ENCODE results near the gene HDAC10.

HDAC10 gene

DNA sequence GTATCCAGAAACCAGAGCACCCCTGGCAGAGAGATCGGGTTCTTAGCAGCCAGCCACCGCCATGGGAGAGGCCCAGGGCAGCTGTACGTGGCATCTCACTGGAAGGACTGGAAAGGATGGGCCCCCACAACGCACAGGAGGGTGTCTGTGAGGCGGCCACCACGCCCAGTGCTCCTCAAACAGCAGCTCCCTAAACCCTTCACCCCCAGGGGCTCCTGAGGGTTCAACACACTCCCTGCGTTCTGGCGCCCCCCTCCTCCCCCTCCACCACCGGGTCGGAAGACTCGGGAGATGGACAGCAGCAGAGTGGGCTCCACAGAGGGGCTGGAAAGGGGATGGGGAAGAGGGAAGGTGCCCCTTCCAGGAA is 9.4 kb upstream of the HDAC10 start:
- Mint-ChIP-seq H3K4me1 (peaks cover 40% of the 10 kb centered on the region), H3K27ac (no peak overlapping the region), H3K36me3 (ENCODE audit: low read depth) (no peaks in the 10 kb centered on the region), H3K27me3 (ENCODE audit: low read depth, poor library complexity) (peaks cover 5% of the 10 kb centered on the region), H3K4me3 (peak overlapping the region; percentile 64), H3K9me3 (no peaks in the 10 kb centered on the region)
- no peak for DNase-seq
- TF ChIP-seq, protein P1, sequence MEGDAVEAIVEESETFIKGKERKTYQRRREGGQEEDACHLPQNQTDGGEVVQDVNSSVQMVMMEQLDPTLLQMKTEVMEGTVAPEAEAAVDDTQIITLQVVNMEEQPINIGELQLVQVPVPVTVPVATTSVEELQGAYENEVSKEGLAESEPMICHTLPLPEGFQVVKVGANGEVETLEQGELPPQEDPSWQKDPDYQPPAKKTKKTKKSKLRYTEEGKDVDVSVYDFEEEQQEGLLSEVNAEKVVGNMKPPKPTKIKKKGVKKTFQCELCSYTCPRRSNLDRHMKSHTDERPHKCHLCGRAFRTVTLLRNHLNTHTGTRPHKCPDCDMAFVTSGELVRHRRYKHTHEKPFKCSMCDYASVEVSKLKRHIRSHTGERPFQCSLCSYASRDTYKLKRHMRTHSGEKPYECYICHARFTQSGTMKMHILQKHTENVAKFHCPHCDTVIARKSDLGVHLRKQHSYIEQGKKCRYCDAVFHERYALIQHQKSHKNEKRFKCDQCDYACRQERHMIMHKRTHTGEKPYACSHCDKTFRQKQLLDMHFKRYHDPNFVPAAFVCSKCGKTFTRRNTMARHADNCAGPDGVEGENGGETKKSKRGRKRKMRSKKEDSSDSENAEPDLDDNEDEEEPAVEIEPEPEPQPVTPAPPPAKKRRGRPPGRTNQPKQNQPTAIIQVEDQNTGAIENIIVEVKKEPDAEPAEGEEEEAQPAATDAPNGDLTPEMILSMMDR (IDR thresholded peaks at IDR 0.05): no peak

DNA sequence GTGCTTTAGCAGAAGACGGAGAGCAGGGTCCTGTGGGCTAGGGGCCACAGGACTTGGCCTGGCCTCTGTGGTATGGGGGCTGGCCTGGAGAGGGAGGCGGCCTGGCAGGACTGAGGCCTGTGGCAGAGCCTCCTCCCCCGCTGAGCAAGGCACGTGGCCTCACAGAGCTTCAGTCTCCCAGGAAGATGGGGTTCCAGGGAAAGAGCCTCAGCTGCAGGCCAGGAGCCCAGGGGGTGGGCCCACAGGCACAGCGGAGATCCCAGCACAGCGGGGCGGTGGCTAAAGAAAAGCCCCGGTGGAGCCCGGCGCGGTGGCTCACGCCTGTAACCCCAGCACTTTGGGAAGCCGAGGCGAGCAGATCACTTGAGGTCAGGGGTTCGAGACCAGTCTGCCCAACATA is 8.2 kb upstream of the HDAC10 start:
- TF ChIP-seq, protein P1 (IDR thresholded peaks at IDR 0.05): no peak
- Mint-ChIP-seq H3K27ac (no peak overlapping the region), H3K4me1 (peaks cover 35% of the 10 kb centered on the region), H3K4me3 (peak overlapping the region; percentile 59), H3K27me3 (ENCODE audit: low read depth, poor library complexity) (peaks cover 2% of the 10 kb centered on the region), H3K9me3 (no peaks in the 10 kb centered on the region), H3K36me3 (ENCODE audit: low read depth) (no peaks in the 10 kb centered on the region)
- no peak for DNase-seq

DNA sequence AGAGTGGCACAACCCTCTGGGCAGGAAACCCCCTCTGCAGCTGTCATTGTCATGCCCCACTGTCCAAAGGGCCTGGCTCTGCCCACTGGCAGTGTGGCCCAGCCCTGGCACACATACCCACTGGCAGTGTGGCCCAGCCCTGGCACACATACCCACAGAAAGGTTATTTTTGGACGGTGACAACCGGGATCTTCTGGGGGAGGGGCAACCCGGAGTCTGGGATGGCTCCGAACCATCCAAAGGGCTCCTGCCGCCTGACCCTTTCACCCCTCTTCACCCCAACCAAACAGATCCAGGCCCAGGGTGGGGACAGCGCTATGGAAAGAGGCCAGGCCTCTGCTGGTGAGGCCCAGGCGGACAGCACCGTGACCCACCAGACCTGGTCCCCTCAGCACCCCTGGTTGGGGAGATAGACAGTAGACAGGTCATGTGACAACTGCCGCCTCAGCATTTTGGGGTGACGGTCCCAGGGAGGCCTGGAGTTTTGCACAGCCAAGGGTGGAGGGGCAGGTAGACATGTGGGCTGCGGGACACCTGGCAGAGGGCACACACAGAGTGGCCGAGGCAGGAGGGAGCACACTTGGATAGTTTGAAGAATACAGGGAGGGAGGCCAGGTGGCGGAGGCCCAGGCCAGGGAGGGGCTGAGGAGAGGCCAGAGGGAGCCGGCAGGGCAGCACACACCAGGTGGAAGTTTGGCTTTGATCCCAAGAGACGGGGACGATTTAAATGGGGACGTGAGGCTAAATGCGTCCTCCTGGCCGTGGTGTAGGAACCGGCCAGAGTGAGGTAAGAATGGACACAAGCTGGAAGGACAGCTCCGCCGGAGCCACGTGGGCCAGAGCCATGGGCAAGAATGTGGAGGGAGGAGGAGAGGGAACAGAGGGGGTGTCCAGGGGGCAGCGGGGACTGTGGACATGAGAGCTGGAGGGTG is 7.6 kb upstream of the HDAC10 start:
- H3K27me3 Mint-ChIP-seq (ENCODE audit: low read depth, poor library complexity): no peaks in the 10 kb centered on the region
- no peaks in the 10 kb centered on the region for H3K9me3 Mint-ChIP-seq
- H3K36me3 Mint-ChIP-seq (ENCODE audit: low read depth): no peaks in the 10 kb centered on the region
- no peak for DNase-seq
- peaks cover 35% of the 10 kb centered on the region for H3K4me1 Mint-ChIP-seq
- H3K27ac Mint-ChIP-seq: no peak overlapping the region
- TF ChIP-seq, protein P1 (IDR thresholded peaks at IDR 0.05): no peak
- H3K4me3 Mint-ChIP-seq: peak overlapping the region; percentile 52

DNA sequence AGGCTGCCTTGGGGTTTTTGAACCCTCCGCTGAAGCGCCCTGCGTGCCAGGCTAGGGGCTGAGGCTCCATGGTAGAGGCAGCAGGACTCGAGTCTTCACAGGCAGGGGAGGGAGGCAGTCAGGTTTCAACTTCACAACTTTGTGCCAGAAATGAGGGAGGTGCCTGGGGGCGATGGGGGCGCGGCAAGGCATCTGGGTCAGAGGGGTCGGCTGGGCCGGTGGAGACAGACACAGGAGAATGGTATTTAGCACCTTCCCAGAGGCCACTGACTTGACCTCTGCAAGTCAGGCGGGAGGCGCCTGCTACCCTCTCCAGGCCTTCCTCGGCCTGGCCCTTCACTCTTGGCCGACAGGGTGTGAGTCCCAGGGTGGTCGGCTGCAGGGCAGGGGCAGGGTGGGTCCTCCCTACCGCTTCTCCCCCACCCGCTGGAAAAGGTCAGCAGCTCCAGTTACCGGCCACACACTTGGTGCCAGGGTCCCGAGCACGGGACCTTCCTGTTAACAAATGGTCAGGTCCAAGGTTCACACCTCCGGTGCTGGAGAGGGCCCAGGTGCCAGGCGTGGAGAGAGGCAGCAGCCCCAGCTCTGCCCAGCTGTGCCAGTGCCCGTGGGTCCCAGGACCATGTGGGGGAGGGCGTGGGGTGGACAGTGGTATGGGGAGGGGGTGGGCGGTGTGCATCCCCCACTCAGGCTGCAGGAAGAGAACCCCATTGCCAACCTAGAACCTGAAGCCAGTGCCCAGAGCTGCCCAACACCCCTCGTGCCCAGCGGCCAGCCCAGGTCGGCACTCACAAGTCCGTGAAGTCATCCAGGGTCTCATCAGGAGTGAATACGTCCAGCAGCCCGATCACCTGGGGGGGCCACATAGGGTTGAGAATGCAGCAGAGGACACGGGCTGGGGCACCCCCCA is 6.6 kb upstream of the HDAC10 start:
- Mint-ChIP-seq H3K27ac (no peak overlapping the region), H3K27me3 (ENCODE audit: low read depth, poor library complexity) (no peaks in the 10 kb centered on the region), H3K36me3 (ENCODE audit: low read depth) (no peaks in the 10 kb centered on the region), H3K9me3 (no peaks in the 10 kb centered on the region), H3K4me3 (peak overlapping the region; percentile 32), H3K4me1 (peaks cover 29% of the 10 kb centered on the region)
- peak; percentile 54 for DNase-seq
- TF ChIP-seq, protein P1 (IDR thresholded peaks at IDR 0.05): no peak

DNA sequence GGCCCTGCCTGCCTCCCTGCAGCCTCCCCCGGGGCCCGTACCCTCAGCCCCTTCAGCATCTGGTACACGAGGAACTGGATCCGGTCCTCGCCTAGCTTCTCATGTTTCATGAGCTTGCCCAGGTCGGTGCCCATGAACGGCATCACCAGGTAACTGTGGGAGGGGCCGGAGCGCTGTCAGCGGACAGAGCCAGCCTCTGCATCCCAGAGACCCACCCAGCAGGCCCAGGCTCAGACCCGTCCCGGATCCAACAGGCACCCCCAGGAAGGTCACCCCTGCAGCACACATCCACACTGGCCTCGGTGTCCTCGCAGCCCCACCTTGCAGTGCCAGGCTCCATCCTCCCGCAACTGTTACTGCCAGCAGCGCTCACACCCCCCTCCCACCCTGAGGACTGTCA is 6.0 kb upstream of the HDAC10 start:
- Mint-ChIP-seq H3K4me3 (peak overlapping the region; percentile 32), H3K27ac (no peak overlapping the region), H3K9me3 (no peaks in the 10 kb centered on the region), H3K4me1 (peaks cover 23% of the 10 kb centered on the region), H3K27me3 (ENCODE audit: low read depth, poor library complexity) (no peaks in the 10 kb centered on the region), H3K36me3 (ENCODE audit: low read depth) (no peaks in the 10 kb centered on the region)
- DNase-seq: no peak
- TF ChIP-seq, protein P1 (IDR thresholded peaks at IDR 0.05): no peak
